HepG2 (cell line): ENCODE measurements around the gene CXXC5. TPM values are rescaled to one million over a fixed set of nuclear protein-coding genes. Genes with fewer than 3 reads are reported as not detected.

Experiments used
- AGO2 ChIP-seq: fragments of 200-400 bp; formaldehyde crosslinking; optimal IDR thresholded peaks from 2 replicates; pipeline ENCODE3; 2017; ENCODE audit warnings: mild to moderate bottlenecking, low read depth, low read length, moderate library complexity
- ARID4A ChIP-seq: sonication (generic); formaldehyde crosslinking; IDR thresholded peaks from 2 replicates; pipeline ENCODE4 v1.5.0; 2020; ENCODE audit warnings: mild to moderate bottlenecking, missing genetic modification reagents, borderline replicate concordance
- GABPA ChIP-seq, 2 experiments: IDR thresholded peaks; 2 replicates each; pipeline ENCODE4 v1.6.1; 2011 to 2016; ENCODE audit warnings: low read depth in 2 of 2, low read length in 1 of 2, missing biosample characterization in 1 of 2, missing genetic modification characterization in 1 of 2
- HDAC1 ChIP-seq: sonication (generic); formaldehyde crosslinking; IDR thresholded peaks from 2 replicates; pipeline ENCODE4 v1.5.1; 2020; ENCODE audit warnings: mild to moderate bottlenecking, missing genetic modification reagents
- HOXA3 ChIP-seq: sonication (generic); formaldehyde crosslinking; IDR thresholded peaks from 2 replicates; pipeline ENCODE4 v1.5.0; 2020; ENCODE audit warnings: missing genetic modification reagents
- KDM5B ChIP-seq: sonication (generic); formaldehyde crosslinking; IDR thresholded peaks from 2 replicates; pipeline ENCODE4 v1.4.0; 2020; ENCODE audit warnings: missing genetic modification reagents, mild to moderate bottlenecking, borderline replicate concordance
- POLR2AphosphoS5 ChIP-seq: IDR thresholded peaks from 2 replicates; pipeline ENCODE4 v1.6.1; 2012; ENCODE audit warnings: low read depth, low read length
- ZBTB20 ChIP-seq: sonication (generic); formaldehyde crosslinking; IDR thresholded peaks from 2 replicates; pipeline ENCODE4 v1.8.1; 2023; ENCODE audit warnings: missing genetic modification reagents, low read depth, mild to moderate bottlenecking, borderline replicate concordance
- ZNF503 ChIP-seq: sonication (generic); formaldehyde crosslinking; IDR thresholded peaks from 2 replicates; pipeline ENCODE4 v1.4.0; 2020; ENCODE audit warnings: missing genetic modification reagents
- ZNF572 ChIP-seq: sonication (generic); formaldehyde crosslinking; IDR thresholded peaks from 2 replicates; pipeline ENCODE4 v1.5.1; 2020; ENCODE audit warnings: mild to moderate bottlenecking, missing genetic modification reagents
- ZNF687 ChIP-seq: sonication (generic); formaldehyde crosslinking; IDR thresholded peaks from 2 replicates; pipeline ENCODE4 v1.5.1; 2020; ENCODE audit warnings: mild to moderate bottlenecking, missing genetic modification reagents, moderate library complexity
- polyA plus RNA-seq, 8 experiments: library from polyadenylated mRNA; depleted of rRNA in 3 of 8; stranded (reverse) in 7 of 8; unstranded in 1 of 8; fragments of >200 nt; fragmentation: Illumina TruSeq in 4 of 8; extraction: Trizol in 4 of 8; gene quantifications; 2 replicates each; pipeline versions ENCODE4 v1.2.1 to v1.2.3, GENCODE V29; 2011 to 2016; ENCODE audit warnings: low read depth in 4 of 8, missing spikeins in 1 of 8, mixed read lengths in 1 of 8; ENCODE audit not compliant: insufficient read depth in 1 of 8
- total RNA-seq, 5 experiments: library from RNA; depleted of rRNA; stranded (reverse); fragments of >200 nt; fragmentation: Illumina TruSeq; extraction: Trizol; gene quantifications; 2 replicates each; pipeline ENCODE4 v1.2.3, GENCODE V29; 2016; ENCODE audit warnings: low read depth in 1 of 5

The CXXC5 gene
- total and polyA plus RNA-seq, 2 of the 13 experiments (the other 11 are each of a cell fraction or from before 2014, with no cell fraction given) = 32.3 to 33.0 TPM

- TF ChIP-seq ZNF687 (CRISPR knock-in tag) (peak; percentile 18), ZNF503 (no peak), GABPA (IDR thresholded peaks at IDR 0.05; ENCODE audit: low read depth, low read length) (0 out of 2 replicates have a peak, but pooled peaks have one; percentile 29), GABPA (CRISPR knock-in tag; IDR thresholded peaks at IDR 0.05; ENCODE audit: low read depth) (peak; percentile 83), POLR2AphosphoS5 (0 out of 2 replicates have a peak, but pooled peaks have one; percentile 9), HDAC1 (peak; percentile 31; the same call in 1 of the 2 replicates), ARID4A (CRISPR knock-in tag) (peak; percentile 8; the same call in 1 of the 2 replicates), ZBTB20 (CRISPR knock-in tag) (no peak), AGO2 (peak; percentile 80), KDM5B (CRISPR knock-in tag) (peak; percentile 15; the same call in 1 of the 2 replicates), ZNF572 (CRISPR knock-in tag) (peak; percentile 100), HOXA3 (CRISPR knock-in tag) (0 out of 2 replicates have a peak, but pooled peaks have one; percentile 16)
These were observed 38.7 kb downstream of the CXXC5 start (continued) for GRCh38 chr5:139686706-139687441.
